ENCODE results near the gene XAF1. TPM values are rescaled to one million over a fixed set of nuclear protein-coding genes. Genes with fewer than 3 reads are reported as not detected.

XAF1 gene
- polyA plus RNA-seq, 1 experiment, result 6.3 TPM

GRCh38 chr17:6710317-6710716, 45.5 kb upstream of the XAF1 start:
- CTCF ChIA-PET, result no interaction called here
- Histone ChIP-seq H3K4me3 (ENCODE audit: low read depth, low read length) (no peak overlapping the region), H3K27ac (ENCODE audit: low read depth, low read length) (no peak overlapping the region), H3K9me3 (ENCODE audit: control insufficient read depth, insufficient read depth, low read length) (peaks cover 9% of the 10 kb centered on the region), H3K27me3 (ENCODE audit: control insufficient read depth, insufficient read depth, low read length) (peaks cover 39% of the 10 kb centered on the region)
- POLR2A ChIA-PET, result no interaction called here
- TF ChIP-seq CTCF (IDR thresholded peaks at IDR 0.05; ENCODE audit: low read depth, low read length), result no peak
- DNase-seq (ENCODE audit: low read depth, low spot score), result no peak

- Histone ChIP-seq H3K27me3 (ENCODE audit: control insufficient read depth, insufficient read depth, low read length) (peaks cover 39% of the 10 kb centered on the region), H3K4me3 (ENCODE audit: low read depth, low read length) (no peak overlapping the region), H3K27ac (ENCODE audit: low read depth, low read length) (no peak overlapping the region), H3K9me3 (ENCODE audit: control insufficient read depth, insufficient read depth, low read length) (peaks cover 9% of the 10 kb centered on the region)
- POLR2A ChIA-PET, result no interaction called here
- no peak for TF ChIP-seq CTCF (IDR thresholded peaks at IDR 0.05; ENCODE audit: low read depth, low read length)
- no peak for DNase-seq (ENCODE audit: low read depth, low spot score)
- CTCF ChIA-PET, result no interaction called here
Observed at GRCh38 chr17:6711081-6711674, 44.7 kb upstream of the XAF1 start.

- TF ChIP-seq CTCF (IDR thresholded peaks at IDR 0.05; ENCODE audit: low read depth, low read length), result no peak
- POLR2A ChIA-PET, result no interaction called here
- CTCF ChIA-PET, result no interaction called here
- DNase-seq (ENCODE audit: low read depth, low spot score), result no peak
- H3K9me3 ChIP-seq (ENCODE audit: control insufficient read depth, insufficient read depth, low read length), result peaks cover 9% of the 10 kb centered on the region
- no peak overlapping the region for H3K4me3 ChIP-seq (ENCODE audit: low read depth, low read length)
- no peak overlapping the region for H3K27ac ChIP-seq (ENCODE audit: low read depth, low read length)
- peaks cover 39% of the 10 kb centered on the region for H3K27me3 ChIP-seq (ENCODE audit: control insufficient read depth, insufficient read depth, low read length)
Observed at GRCh38 chr17:6711681-6712057, 44.2 kb upstream of the XAF1 start.

- Histone ChIP-seq H3K27ac (ENCODE audit: low read depth, low read length) (no peak overlapping the region), H3K4me3 (ENCODE audit: low read depth, low read length) (no peak overlapping the region), H3K27me3 (ENCODE audit: control insufficient read depth, insufficient read depth, low read length) (peaks cover 39% of the 10 kb centered on the region), H3K9me3 (ENCODE audit: control insufficient read depth, insufficient read depth, low read length) (peaks cover 9% of the 10 kb centered on the region)
- no peak for TF ChIP-seq CTCF (IDR thresholded peaks at IDR 0.05; ENCODE audit: low read depth, low read length)
- ChIA-PET CTCF (no interaction called here), POLR2A (no interaction called here)
- DNase-seq (ENCODE audit: low read depth, low spot score), result no peak
Observed at GRCh38 chr17:6712058-6712853, 43.6 kb upstream of the XAF1 start.

GRCh38 chr17:6712854-6713129, 43.1 kb upstream of the XAF1 start:
- peaks cover 39% of the 10 kb centered on the region for H3K27me3 ChIP-seq (ENCODE audit: control insufficient read depth, insufficient read depth, low read length)
- ChIA-PET CTCF (no interaction called here), POLR2A (no interaction called here)
- H3K4me3 ChIP-seq (ENCODE audit: low read depth, low read length), result no peak overlapping the region
- no peak for DNase-seq (ENCODE audit: low read depth, low spot score)
- TF ChIP-seq CTCF (IDR thresholded peaks at IDR 0.05; ENCODE audit: low read depth, low read length), result no peak
- no peak overlapping the region for H3K27ac ChIP-seq (ENCODE audit: low read depth, low read length)
- peaks cover 9% of the 10 kb centered on the region for H3K9me3 ChIP-seq (ENCODE audit: control insufficient read depth, insufficient read depth, low read length)
